SK-N-SH treated with all-trans-retinoic acid at 6 μM for 48 hours (cell line): Measurements from ENCODE around the gene UNG.

Experiments
- ARNTL ChIP-seq: fragments of 450-650 bp; formaldehyde crosslinking; IDR thresholded peaks from 2 replicates; pipeline ENCODE4 v1.5.0; 2020; ENCODE audit warnings: low read depth, mild to moderate bottlenecking, moderate library complexity, borderline replicate concordance
- CSDC2 ChIP-seq: fragments of 250-450 bp; sonication (Bioruptor Pico); IDR thresholded peaks from 2 replicates; pipeline ENCODE4 v1.5.0; 2020; ENCODE audit warnings: mild to moderate bottlenecking, moderate library complexity
- ESRRG ChIP-seq: fragments of 250-450 bp; sonication (Bioruptor Pico); IDR thresholded peaks from 2 replicates; pipeline ENCODE4 v1.6.1; 2021; ENCODE audit warnings: mild to moderate bottlenecking
- OSR1 ChIP-seq: fragments of 250-450 bp; sonication (Bioruptor Pico); IDR thresholded peaks from 2 replicates; pipeline ENCODE4 v1.8.0; 2022; ENCODE audit warnings: moderate library complexity, mild to moderate bottlenecking, inconsistent platforms
- PATZ1 ChIP-seq: fragments of 250-450 bp; sonication (Bioruptor Pico); IDR thresholded peaks from 2 replicates; pipeline ENCODE4 v1.8.0; 2020; ENCODE audit warnings: mild to moderate bottlenecking, moderate library complexity, borderline replicate concordance
- PPARA ChIP-seq: fragments of 250-450 bp; sonication (Bioruptor Pico); IDR thresholded peaks from 2 replicates; pipeline ENCODE4 v1.5.0; 2020; ENCODE audit warnings: mild to moderate bottlenecking, borderline replicate concordance
- RARB ChIP-seq: fragments of 250-450 bp; sonication (Bioruptor Pico); IDR thresholded peaks from 2 replicates; pipeline ENCODE4 v1.8.0; 2021; ENCODE audit warnings: mild to moderate bottlenecking, moderate library complexity
- TOX ChIP-seq: fragments of 250-450 bp; sonication (Bioruptor Pico); IDR thresholded peaks from 2 replicates; pipeline ENCODE4 v1.8.0; 2021; ENCODE audit warnings: mild to moderate bottlenecking, moderate library complexity, borderline replicate concordance
- ZC3H10 ChIP-seq: fragments of 250-450 bp; sonication (Bioruptor Pico); IDR thresholded peaks from 2 replicates; pipeline ENCODE4 v1.5.1; 2021; ENCODE audit warnings: mild to moderate bottlenecking, moderate library complexity
- ZFP3 ChIP-seq: fragments of 250-450 bp; sonication (Bioruptor Pico); IDR thresholded peaks from 2 replicates; pipeline ENCODE4 v1.5.0; 2020; ENCODE audit warnings: mild to moderate bottlenecking, moderate library complexity
- ZFP30 ChIP-seq: fragments of 450-650 bp; formaldehyde crosslinking; IDR thresholded peaks from 2 replicates; pipeline ENCODE4 v1.5.0; 2022; ENCODE audit warnings: mild to moderate bottlenecking, moderate library complexity
- ZNF70 ChIP-seq: fragments of 450-650 bp; formaldehyde crosslinking; IDR thresholded peaks from 2 replicates; pipeline ENCODE4 v1.5.0; 2020; ENCODE audit warnings: mild to moderate bottlenecking, moderate library complexity
- ZNF8 ChIP-seq: fragments of 450-650 bp; formaldehyde crosslinking; IDR thresholded peaks from 2 replicates; pipeline ENCODE4 v1.5.0; 2020; ENCODE audit warnings: mild to moderate bottlenecking, moderate library complexity
- TF ChIP-seq, protein P1 (sequence below): fragments of 250-450 bp; sonication (Bioruptor Pico); IDR thresholded peaks from 2 replicates; pipeline ENCODE4 v1.5.1; 2021; ENCODE audit warnings: mild to moderate bottlenecking, moderate library complexity

- TF ChIP-seq ZNF70 (CRISPR knock-in tag) (no peak), OSR1 (CRISPR knock-in tag) (no peak), TOX (CRISPR knock-in tag) (no peak), PATZ1 (CRISPR knock-in tag) (no peak), ESRRG (CRISPR knock-in tag) (no peak), ZNF8 (CRISPR knock-in tag) (no peak), ARNTL (CRISPR knock-in tag) (no peak), ZFP30 (CRISPR knock-in tag) (no peak), ZFP3 (CRISPR knock-in tag) (no peak), ZC3H10 (no peak), PPARA (CRISPR knock-in tag) (no peak), CSDC2 (no peak), RARB (CRISPR knock-in tag) (no peak)
- TF ChIP-seq, protein P1, sequence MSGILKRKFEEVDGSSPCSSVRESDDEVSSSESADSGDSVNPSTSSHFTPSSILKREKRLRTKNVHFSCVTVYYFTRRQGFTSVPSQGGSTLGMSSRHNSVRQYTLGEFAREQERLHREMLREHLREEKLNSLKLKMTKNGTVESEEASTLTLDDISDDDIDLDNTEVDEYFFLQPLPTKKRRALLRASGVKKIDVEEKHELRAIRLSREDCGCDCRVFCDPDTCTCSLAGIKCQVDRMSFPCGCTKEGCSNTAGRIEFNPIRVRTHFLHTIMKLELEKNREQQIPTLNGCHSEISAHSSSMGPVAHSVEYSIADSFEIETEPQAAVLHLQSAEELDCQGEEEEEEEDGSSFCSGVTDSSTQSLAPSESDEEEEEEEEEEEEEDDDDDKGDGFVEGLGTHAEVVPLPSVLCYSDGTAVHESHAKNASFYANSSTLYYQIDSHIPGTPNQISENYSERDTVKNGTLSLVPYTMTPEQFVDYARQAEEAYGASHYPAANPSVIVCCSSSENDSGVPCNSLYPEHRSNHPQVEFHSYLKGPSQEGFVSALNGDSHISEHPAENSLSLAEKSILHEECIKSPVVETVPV (CRISPR knock-in tag): no peak
These were observed 12.5 kb downstream of the UNG start for GRCh38 chr12:109109746-109110350.
